Measurements from ENCODE around the gene FIGN.

DNA sequence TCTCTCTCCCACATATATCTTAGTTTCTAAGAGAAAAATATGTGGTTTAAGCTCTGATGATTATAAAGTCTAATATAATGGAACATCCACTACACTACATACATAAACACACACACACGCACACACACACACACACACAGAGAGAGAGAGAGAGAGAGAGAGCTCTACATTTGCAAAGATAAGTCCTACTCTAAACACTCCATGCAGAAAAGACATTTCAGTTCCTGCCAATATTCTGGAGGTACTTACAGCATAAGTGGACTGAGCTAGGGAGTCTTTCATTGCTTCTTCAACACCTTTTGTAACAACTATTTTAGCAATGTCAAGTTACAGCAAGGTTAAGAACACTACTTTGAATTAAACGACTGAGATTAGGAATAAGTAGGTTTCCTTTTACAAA lies 80.1 kb downstream of the FIGN start:
- TF ChIP-seq, protein P1, sequence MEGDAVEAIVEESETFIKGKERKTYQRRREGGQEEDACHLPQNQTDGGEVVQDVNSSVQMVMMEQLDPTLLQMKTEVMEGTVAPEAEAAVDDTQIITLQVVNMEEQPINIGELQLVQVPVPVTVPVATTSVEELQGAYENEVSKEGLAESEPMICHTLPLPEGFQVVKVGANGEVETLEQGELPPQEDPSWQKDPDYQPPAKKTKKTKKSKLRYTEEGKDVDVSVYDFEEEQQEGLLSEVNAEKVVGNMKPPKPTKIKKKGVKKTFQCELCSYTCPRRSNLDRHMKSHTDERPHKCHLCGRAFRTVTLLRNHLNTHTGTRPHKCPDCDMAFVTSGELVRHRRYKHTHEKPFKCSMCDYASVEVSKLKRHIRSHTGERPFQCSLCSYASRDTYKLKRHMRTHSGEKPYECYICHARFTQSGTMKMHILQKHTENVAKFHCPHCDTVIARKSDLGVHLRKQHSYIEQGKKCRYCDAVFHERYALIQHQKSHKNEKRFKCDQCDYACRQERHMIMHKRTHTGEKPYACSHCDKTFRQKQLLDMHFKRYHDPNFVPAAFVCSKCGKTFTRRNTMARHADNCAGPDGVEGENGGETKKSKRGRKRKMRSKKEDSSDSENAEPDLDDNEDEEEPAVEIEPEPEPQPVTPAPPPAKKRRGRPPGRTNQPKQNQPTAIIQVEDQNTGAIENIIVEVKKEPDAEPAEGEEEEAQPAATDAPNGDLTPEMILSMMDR (IDR thresholded peaks at IDR 0.05; ENCODE audit: control extremely low read depth in 1 of 3, insufficient read depth in 1 of 3, low read depth in 1 of 3, low read length in 3 of 3), result no peak
- TF ChIP-seq RXRA (IDR thresholded peaks at IDR 0.05; ENCODE audit: insufficient read depth, low read depth, low read length) (no peak), NRF1 (IDR thresholded peaks at IDR 0.05; ENCODE audit: low read depth, low read length) (no peak), POLR2AphosphoS5 (IDR thresholded peaks at IDR 0.05; ENCODE audit: low read depth, low read length) (no peak), FOSL1 (IDR thresholded peaks at IDR 0.05; ENCODE audit: insufficient read depth, low read depth, low read length) (no peak), CTBP2 (IDR thresholded peaks at IDR 0.05; ENCODE audit: borderline replicate concordance, insufficient read depth, insufficient read length, low read length) (no peak), POLR2A (IDR thresholded peaks at IDR 0.05; ENCODE audit: control extremely low read depth in 1 of 2, low read depth in 2 of 2, low read length in 2 of 2) (no peak), ZNF274 (IDR thresholded peaks at IDR 0.05; ENCODE audit: borderline replicate concordance, extremely low read depth, low read length) (no peak), EGR1 (IDR thresholded peaks at IDR 0.05; ENCODE audit: borderline replicate concordance, low read depth, low read length) (no peak), EZH2 (IDR thresholded peaks at IDR 0.05; ENCODE audit: low read depth, low read length, severe bottlenecking) (no peak), CBX5 (IDR thresholded peaks at IDR 0.05; ENCODE audit: low read depth, low read length) (no peak), TAF1 (IDR thresholded peaks at IDR 0.05; ENCODE audit: low read depth, low read length) (no peak)
- TF ChIP-seq, protein P2, sequence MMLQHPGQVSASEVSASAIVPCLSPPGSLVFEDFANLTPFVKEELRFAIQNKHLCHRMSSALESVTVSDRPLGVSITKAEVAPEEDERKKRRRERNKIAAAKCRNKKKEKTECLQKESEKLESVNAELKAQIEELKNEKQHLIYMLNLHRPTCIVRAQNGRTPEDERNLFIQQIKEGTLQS (IDR thresholded peaks at IDR 0.05; ENCODE audit: insufficient read depth, low read depth, low read length), result no peak

Data from H1 (cell line).